Panc1 (cell line): Measurements from ENCODE around the gene CELF1. TPM values are rescaled to one million over a fixed set of nuclear protein-coding genes. Genes with fewer than 3 reads are reported as not detected.
A peak's percentile ranks its signal among the peaks of the same experiment; 100 is the strongest.

Experiments used
- ATAC-seq: fragments of 200-7000 bp; cut with Tn5 transposase; 2 replicates; pipeline ENCODE4 v1.9.1; 2020; ENCODE audit warnings: mild to moderate bottlenecking, moderate library complexity
- BruUV-seq: library from RNA; stranded (reverse); fragments of 400-500 nt; replicated peaks from 2 replicates; lab custom pipeline; 2021; lab: Mats Ljungman, UMichigan
- CTCF ChIA-PET: fragments of 300-600 bp; sonication (Branson Sonifier 250); formaldehyde crosslinking; loops from one replicate; lab custom pipeline; 2022; ENCODE audit warnings: antibody characterized with exemption; lab: Charles Lee
- POLR2A ChIA-PET: fragments of 300-600 bp; sonication (Branson Sonifier 250); formaldehyde crosslinking; loops from one replicate; lab custom pipeline; 2022; ENCODE audit warnings: antibody characterized with exemption; lab: Charles Lee
- DNase-seq: peaks from one replicate; pipeline ENCODE4 v3.0.0-alpha.2; 2010; ENCODE audit warnings: low read depth, low spot score
- H3K27ac ChIP-seq: 2 replicates; pipeline ENCODE4 v1.5.1; 2011; ENCODE audit warnings: mild to moderate bottlenecking, low read length, inconsistent platforms
- H3K27me3 ChIP-seq: fragments of 200-500 bp; sonication (Bioruptor generic); 2 replicates; pipeline ENCODE4 v1.6.0; 2014; ENCODE audit warnings: low read length, inconsistent platforms; ENCODE audit not compliant: control insufficient read depth, insufficient read depth
- H3K36me3 ChIP-seq: fragments of 200-500 bp; sonication (Bioruptor generic); 2 replicates; pipeline ENCODE4 v1.5.1; 2014; ENCODE audit warnings: inconsistent platforms, mild to moderate bottlenecking, low read length, moderate library complexity; ENCODE audit not compliant: control insufficient read depth, insufficient read depth
- H3K4me1 ChIP-seq: 2 replicates; pipeline ENCODE4 v1.5.1; 2011; ENCODE audit warnings: inconsistent platforms, mild to moderate bottlenecking, low read length, moderate library complexity; ENCODE audit not compliant: control insufficient read depth, insufficient read depth
- H3K4me3 ChIP-seq, 2 experiments: 2 replicates each; pipeline ENCODE4 v1.5.1; 2011 to 2012; ENCODE audit warnings: low read depth in 2 of 2, low read length in 2 of 2, mild to moderate bottlenecking in 2 of 2, inconsistent platforms in 1 of 2, moderate library complexity in 1 of 2
- H3K9me3 ChIP-seq: fragments of 200-500 bp; sonication (Bioruptor generic); 2 replicates; pipeline ENCODE4 v1.5.1; 2014; ENCODE audit warnings: low read depth, mild to moderate bottlenecking, inconsistent platforms, low read length, moderate library complexity; ENCODE audit not compliant: control insufficient read depth, insufficient read depth
- POLR2AphosphoS5 ChIP-seq: IDR thresholded peaks from 2 replicates; pipeline ENCODE4 v1.6.1; 2012; ENCODE audit warnings: mild to moderate bottlenecking, low read depth, low read length, moderate library complexity
- SIN3A ChIP-seq: IDR thresholded peaks from 2 replicates; pipeline ENCODE4 v1.6.1; 2012; ENCODE audit warnings: low read depth, mild to moderate bottlenecking, low read length, moderate library complexity, borderline replicate concordance; ENCODE audit not compliant: insufficient read depth
- TCF7L2 ChIP-seq: IDR thresholded peaks from 2 replicates; pipeline ENCODE4 v1.6.1; 2011; ENCODE audit warnings: mild to moderate bottlenecking, low read depth, low read length, inconsistent platforms
- in situ Hi-C: cut with HindIII; loops from 2 replicates; pipeline ENCODE4 v1.10.0; 2016; ENCODE audit warnings: low sequenced_read_pairs, low pct_unique_long_range_greater_than_20kb
- intact Hi-C: fragments of 100-400 bp; cut with micrococcal nuclease; formaldehyde crosslinking; loops from one replicate; pipeline ENCODE4 v1.10.0; 2022; ENCODE audit not compliant: unreplicated experiment
- total RNA-seq: library from RNA; stranded (reverse); gene quantifications from one replicate; pipeline ENCODE4 v1.2.1, GENCODE V29; 2021; ENCODE audit not compliant: unreplicated experiment
- TF ChIP-seq, protein P1 (sequence below): fragments of 450-650 bp; IDR thresholded peaks from 2 replicates; pipeline ENCODE4 v1.5.1; 2017; ENCODE audit warnings: mild to moderate bottlenecking
- TF ChIP-seq, protein P2 (sequence below), 2 experiments: IDR thresholded peaks; 2 replicates each; pipeline ENCODE4 v1.6.1; 2011 to 2012; ENCODE audit warnings: low read depth in 2 of 2, control low read depth in 1 of 2, low read length in 1 of 2, mild to moderate bottlenecking in 1 of 2, moderate library complexity in 1 of 2; ENCODE audit not compliant: insufficient read depth in 1 of 2

The CELF1 gene
- total RNA-seq, 1 experiment from 2014 or later, result 160 TPM

DNA sequence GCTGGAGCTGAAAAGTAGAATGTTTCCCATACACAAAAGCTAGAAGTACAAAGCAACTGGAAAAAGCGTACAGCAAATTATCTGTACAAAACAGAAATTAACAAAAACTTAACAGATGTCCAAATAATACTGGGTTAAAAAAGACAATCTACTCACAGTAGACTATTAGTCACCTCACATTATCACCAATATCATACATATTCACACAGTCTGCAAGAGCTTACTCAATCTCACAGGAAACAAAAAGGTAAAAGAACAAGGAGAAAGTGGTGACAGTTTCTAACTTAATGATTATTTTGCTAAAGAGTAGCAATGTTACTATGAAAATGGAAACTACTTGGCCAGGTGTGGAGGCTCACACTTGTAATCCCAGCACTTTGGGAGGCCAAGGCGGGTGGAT, 11.9 kb downstream of the CELF1 start:
- no peak for DNase-seq
- in situ Hi-C loops (no loop called here), intact Hi-C loops (no loop called here)
- TF ChIP-seq, protein P1, sequence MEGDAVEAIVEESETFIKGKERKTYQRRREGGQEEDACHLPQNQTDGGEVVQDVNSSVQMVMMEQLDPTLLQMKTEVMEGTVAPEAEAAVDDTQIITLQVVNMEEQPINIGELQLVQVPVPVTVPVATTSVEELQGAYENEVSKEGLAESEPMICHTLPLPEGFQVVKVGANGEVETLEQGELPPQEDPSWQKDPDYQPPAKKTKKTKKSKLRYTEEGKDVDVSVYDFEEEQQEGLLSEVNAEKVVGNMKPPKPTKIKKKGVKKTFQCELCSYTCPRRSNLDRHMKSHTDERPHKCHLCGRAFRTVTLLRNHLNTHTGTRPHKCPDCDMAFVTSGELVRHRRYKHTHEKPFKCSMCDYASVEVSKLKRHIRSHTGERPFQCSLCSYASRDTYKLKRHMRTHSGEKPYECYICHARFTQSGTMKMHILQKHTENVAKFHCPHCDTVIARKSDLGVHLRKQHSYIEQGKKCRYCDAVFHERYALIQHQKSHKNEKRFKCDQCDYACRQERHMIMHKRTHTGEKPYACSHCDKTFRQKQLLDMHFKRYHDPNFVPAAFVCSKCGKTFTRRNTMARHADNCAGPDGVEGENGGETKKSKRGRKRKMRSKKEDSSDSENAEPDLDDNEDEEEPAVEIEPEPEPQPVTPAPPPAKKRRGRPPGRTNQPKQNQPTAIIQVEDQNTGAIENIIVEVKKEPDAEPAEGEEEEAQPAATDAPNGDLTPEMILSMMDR, result no peak
- no peak for TF ChIP-seq POLR2AphosphoS5
- TF ChIP-seq SIN3A, result no peak
- TF ChIP-seq, protein P2, sequence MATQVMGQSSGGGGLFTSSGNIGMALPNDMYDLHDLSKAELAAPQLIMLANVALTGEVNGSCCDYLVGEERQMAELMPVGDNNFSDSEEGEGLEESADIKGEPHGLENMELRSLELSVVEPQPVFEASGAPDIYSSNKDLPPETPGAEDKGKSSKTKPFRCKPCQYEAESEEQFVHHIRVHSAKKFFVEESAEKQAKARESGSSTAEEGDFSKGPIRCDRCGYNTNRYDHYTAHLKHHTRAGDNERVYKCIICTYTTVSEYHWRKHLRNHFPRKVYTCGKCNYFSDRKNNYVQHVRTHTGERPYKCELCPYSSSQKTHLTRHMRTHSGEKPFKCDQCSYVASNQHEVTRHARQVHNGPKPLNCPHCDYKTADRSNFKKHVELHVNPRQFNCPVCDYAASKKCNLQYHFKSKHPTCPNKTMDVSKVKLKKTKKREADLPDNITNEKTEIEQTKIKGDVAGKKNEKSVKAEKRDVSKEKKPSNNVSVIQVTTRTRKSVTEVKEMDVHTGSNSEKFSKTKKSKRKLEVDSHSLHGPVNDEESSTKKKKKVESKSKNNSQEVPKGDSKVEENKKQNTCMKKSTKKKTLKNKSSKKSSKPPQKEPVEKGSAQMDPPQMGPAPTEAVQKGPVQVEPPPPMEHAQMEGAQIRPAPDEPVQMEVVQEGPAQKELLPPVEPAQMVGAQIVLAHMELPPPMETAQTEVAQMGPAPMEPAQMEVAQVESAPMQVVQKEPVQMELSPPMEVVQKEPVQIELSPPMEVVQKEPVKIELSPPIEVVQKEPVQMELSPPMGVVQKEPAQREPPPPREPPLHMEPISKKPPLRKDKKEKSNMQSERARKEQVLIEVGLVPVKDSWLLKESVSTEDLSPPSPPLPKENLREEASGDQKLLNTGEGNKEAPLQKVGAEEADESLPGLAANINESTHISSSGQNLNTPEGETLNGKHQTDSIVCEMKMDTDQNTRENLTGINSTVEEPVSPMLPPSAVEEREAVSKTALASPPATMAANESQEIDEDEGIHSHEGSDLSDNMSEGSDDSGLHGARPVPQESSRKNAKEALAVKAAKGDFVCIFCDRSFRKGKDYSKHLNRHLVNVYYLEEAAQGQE (IDR thresholded peaks at IDR 0.05; ENCODE audit: insufficient read depth in 1 of 2, low read depth in 2 of 2, low read length in 1 of 2), result no peak
- TF ChIP-seq TCF7L2, result no peak
- POLR2A ChIA-PET, result no interaction called here
- Histone ChIP-seq H3K27me3 (no peaks in the 10 kb centered on the region), H3K27ac (no peak overlapping the region), H3K4me3 (no peak overlapping the region), H3K36me3 (no peaks in the 10 kb centered on the region), H3K9me3 (no peaks in the 10 kb centered on the region), H3K4me1 (peaks cover 20% of the 10 kb centered on the region)
- CTCF ChIA-PET, result no interaction called here
- no TSS peak for BruUV-seq
- ATAC-seq, result no peak

DNA sequence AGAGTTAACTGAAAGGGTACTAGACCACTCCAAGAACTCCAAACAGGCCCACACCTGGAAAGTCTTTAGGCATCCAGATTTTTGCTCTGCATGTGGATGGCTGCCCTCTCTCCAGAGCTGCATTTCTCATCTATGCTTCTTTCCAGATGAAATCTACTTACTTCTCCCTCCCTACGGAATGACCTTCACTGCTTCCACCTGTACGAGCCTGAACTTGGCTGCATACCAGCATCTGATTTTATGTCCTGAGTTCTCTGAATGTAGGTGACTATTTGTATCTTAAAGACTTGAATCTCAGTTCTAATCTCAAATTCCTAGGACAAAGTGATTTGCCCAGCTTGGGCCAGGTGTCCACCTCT, 13.3 kb downstream of the CELF1 start:
- in situ Hi-C loops (no loop called here), intact Hi-C loops (no loop called here)
- no peak overlapping the region for H3K4me3 ChIP-seq
- CTCF ChIA-PET, result no interaction called here
- TF ChIP-seq SIN3A (no peak), POLR2AphosphoS5 (no peak)
- TF ChIP-seq, protein P1, result no peak
- DNase-seq (no peak), ATAC-seq (peak; percentile 30)
- POLR2A ChIA-PET, result no interaction called here
- no peaks in the 10 kb centered on the region for H3K27me3 ChIP-seq
- H3K27ac ChIP-seq, result no peak overlapping the region
- peaks cover 20% of the 10 kb centered on the region for H3K4me1 ChIP-seq
- no TSS peak for BruUV-seq
- no peaks in the 10 kb centered on the region for H3K36me3 ChIP-seq
- H3K9me3 ChIP-seq, result no peaks in the 10 kb centered on the region
